Measurements from ENCODE around the gene HDAC4.

GRCh38 chr2:239274391-239275043 lies 126.3 kb downstream of the HDAC4 start:
- TF ChIP-seq CTCF (IDR thresholded peaks at IDR 0.05; ENCODE audit: low read length) (no peak), EZH2 (optimal IDR thresholded peaks at IDR 0.05; ENCODE audit: low read depth, low read length) (no peak)
